Measurements from ENCODE around the gene GATB.

DNA sequence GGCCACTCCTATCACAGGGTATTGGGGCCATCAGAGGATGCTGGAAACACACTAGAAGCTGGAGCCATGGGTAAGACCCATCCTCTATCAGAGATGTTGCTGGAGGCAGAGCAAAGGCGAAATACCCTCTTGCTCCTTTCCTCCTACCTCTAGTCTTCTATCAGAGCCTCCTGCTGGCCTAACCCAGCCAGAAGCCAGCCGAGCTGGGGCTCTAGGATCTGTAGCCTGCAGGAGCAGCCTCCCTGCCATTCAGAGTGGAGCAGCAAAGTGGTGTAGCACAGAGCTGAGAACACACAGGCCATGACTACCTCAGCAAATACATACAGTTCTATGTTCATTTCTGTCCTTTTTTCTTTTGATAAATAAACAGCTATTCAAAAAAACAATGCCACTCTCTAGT is 35.7 kb downstream of the GATB start:
- TF ChIP-seq, protein P1, sequence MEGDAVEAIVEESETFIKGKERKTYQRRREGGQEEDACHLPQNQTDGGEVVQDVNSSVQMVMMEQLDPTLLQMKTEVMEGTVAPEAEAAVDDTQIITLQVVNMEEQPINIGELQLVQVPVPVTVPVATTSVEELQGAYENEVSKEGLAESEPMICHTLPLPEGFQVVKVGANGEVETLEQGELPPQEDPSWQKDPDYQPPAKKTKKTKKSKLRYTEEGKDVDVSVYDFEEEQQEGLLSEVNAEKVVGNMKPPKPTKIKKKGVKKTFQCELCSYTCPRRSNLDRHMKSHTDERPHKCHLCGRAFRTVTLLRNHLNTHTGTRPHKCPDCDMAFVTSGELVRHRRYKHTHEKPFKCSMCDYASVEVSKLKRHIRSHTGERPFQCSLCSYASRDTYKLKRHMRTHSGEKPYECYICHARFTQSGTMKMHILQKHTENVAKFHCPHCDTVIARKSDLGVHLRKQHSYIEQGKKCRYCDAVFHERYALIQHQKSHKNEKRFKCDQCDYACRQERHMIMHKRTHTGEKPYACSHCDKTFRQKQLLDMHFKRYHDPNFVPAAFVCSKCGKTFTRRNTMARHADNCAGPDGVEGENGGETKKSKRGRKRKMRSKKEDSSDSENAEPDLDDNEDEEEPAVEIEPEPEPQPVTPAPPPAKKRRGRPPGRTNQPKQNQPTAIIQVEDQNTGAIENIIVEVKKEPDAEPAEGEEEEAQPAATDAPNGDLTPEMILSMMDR (tag by site-specific recombination; IDR thresholded peaks at IDR 0.05): no peak
- TF ChIP-seq, protein P2, sequence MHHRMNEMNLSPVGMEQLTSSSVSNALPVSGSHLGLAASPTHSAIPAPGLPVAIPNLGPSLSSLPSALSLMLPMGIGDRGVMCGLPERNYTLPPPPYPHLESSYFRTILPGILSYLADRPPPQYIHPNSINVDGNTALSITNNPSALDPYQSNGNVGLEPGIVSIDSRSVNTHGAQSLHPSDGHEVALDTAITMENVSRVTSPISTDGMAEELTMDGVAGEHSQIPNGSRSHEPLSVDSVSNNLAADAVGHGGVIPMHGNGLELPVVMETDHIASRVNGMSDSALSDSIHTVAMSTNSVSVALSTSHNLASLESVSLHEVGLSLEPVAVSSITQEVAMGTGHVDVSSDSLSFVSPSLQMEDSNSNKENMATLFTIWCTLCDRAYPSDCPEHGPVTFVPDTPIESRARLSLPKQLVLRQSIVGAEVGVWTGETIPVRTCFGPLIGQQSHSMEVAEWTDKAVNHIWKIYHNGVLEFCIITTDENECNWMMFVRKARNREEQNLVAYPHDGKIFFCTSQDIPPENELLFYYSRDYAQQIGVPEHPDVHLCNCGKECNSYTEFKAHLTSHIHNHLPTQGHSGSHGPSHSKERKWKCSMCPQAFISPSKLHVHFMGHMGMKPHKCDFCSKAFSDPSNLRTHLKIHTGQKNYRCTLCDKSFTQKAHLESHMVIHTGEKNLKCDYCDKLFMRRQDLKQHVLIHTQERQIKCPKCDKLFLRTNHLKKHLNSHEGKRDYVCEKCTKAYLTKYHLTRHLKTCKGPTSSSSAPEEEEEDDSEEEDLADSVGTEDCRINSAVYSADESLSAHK (tag by site-specific recombination; IDR thresholded peaks at IDR 0.05): no peak
- TF ChIP-seq, protein P3, sequence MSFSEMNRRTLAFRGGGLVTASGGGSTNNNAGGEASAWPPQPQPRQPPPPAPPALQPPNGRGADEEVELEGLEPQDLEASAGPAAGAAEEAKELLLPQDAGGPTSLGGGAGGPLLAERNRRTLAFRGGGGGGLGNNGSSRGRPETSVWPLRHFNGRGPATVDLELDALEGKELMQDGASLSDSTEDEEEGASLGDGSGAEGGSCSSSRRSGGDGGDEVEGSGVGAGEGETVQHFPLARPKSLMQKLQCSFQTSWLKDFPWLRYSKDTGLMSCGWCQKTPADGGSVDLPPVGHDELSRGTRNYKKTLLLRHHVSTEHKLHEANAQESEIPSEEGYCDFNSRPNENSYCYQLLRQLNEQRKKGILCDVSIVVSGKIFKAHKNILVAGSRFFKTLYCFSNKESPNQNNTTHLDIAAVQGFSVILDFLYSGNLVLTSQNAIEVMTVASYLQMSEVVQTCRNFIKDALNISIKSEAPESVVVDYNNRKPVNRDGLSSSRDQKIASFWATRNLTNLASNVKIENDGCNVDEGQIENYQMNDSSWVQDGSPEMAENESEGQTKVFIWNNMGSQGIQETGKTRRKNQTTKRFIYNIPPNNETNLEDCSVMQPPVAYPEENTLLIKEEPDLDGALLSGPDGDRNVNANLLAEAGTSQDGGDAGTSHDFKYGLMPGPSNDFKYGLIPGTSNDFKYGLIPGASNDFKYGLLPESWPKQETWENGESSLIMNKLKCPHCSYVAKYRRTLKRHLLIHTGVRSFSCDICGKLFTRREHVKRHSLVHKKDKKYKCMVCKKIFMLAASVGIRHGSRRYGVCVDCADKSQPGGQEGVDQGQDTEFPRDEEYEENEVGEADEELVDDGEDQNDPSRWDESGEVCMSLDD (tag by site-specific recombination; IDR thresholded peaks at IDR 0.05): no peak
- TF ChIP-seq, protein P4, sequence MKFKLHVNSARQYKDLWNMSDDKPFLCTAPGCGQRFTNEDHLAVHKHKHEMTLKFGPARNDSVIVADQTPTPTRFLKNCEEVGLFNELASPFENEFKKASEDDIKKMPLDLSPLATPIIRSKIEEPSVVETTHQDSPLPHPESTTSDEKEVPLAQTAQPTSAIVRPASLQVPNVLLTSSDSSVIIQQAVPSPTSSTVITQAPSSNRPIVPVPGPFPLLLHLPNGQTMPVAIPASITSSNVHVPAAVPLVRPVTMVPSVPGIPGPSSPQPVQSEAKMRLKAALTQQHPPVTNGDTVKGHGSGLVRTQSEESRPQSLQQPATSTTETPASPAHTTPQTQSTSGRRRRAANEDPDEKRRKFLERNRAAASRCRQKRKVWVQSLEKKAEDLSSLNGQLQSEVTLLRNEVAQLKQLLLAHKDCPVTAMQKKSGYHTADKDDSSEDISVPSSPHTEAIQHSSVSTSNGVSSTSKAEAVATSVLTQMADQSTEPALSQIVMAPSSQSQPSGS (tag by site-specific recombination; IDR thresholded peaks at IDR 0.05; ENCODE audit: low read depth): no peak

All from HEK293 (cell line).